A549 (cell line): ENCODE data around the gene PCDH10.

ENCODE experiments used
- CTCF ChIP-seq: fragments of >200 bp; sonication (Bioruptor Twin); formaldehyde crosslinking; IDR thresholded peaks from 3 replicates; pipeline ENCODE4 v1.5.1; 2016
- EHMT2 ChIP-seq: fragments of 200-600 bp; sonication (generic); IDR thresholded peaks from 2 replicates; pipeline ENCODE4 v1.6.1; 2016; ENCODE audit warnings: antibody characterized with exemption, low read depth, mild to moderate bottlenecking, moderate library complexity
- FOSL2 ChIP-seq, 2 experiments: fragments of 450-650 bp in 1 of 2; fragments of >200 bp in 1 of 2; sonication (Bioruptor Twin) in 1 of 2; formaldehyde crosslinking; IDR thresholded peaks; 2 replicates each; pipeline versions ENCODE4 v1.5.0 to v1.6.1; 2016 to 2020; ENCODE audit warnings: mild to moderate bottlenecking in 1 of 2, moderate library complexity in 1 of 2
- HMGXB4 ChIP-seq: fragments of 250-450 bp; sonication (Bioruptor Pico); IDR thresholded peaks from 2 replicates; pipeline ENCODE4 v1.5.0; 2021; ENCODE audit warnings: mild to moderate bottlenecking, moderate library complexity, borderline replicate concordance
- MAX ChIP-seq: IDR thresholded peaks from 2 replicates; pipeline ENCODE4 v1.6.1; 2012
- NR3C1 ChIP-seq: fragments of >200 bp; sonication (Bioruptor Twin); formaldehyde crosslinking; IDR thresholded peaks from 3 replicates; pipeline ENCODE4 v1.6.1; 2017
- PBX3 ChIP-seq: IDR thresholded peaks from 2 replicates; pipeline ENCODE4 v1.6.1; 2012
- POLR2A ChIP-seq: IDR thresholded peaks from 2 replicates; pipeline ENCODE4 v1.6.1; 2012; ENCODE audit warnings: mild to moderate bottlenecking, low read length
- POLR2AphosphoS2 ChIP-seq: conservative IDR thresholded peaks from 2 replicates; pipeline ENCODE4 v1.6.1; 2012; ENCODE audit warnings: low read length, improper control_type of control experiment, inconsistent platforms
- SMC3 ChIP-seq: fragments of >200 bp; sonication (Bioruptor Twin); formaldehyde crosslinking; IDR thresholded peaks from 3 replicates; pipeline ENCODE4 v1.6.1; 2018; ENCODE audit warnings: inconsistent platforms
- SREBF2 ChIP-seq: fragments of 450-650 bp; IDR thresholded peaks from 2 replicates; pipeline ENCODE4 v1.6.1; 2014; ENCODE audit warnings: mild to moderate bottlenecking, moderate library complexity
- ZFP36 ChIP-seq: fragments of 450-650 bp; IDR thresholded peaks from 2 replicates; pipeline ENCODE4 v1.6.1; 2014; ENCODE audit warnings: borderline replicate concordance; ENCODE audit not compliant: partially characterized antibody

GRCh38 chr4:133127500-133127899 is 21.6 kb upstream of the PCDH10 start:
- TF ChIP-seq CTCF (no peak), PBX3 (no peak), NR3C1 (no peak), EHMT2 (no peak), FOSL2 (IDR thresholded peaks at IDR 0.05) (no peak), FOSL2 (CRISPR knock-in tag; IDR thresholded peaks at IDR 0.05) (no peak), ZFP36 (no peak), POLR2A (no peak), MAX (no peak), POLR2AphosphoS2 (no peak), HMGXB4 (no peak), SREBF2 (no peak), SMC3 (no peak)
